ENCODE results near the gene KRT6A. TPM values are rescaled to one million over a fixed set of nuclear protein-coding genes. Genes with fewer than 3 reads are reported as not detected.

KRT6A gene
- total and polyA plus RNA-seq, 10 of the 15 experiments (the other 5 are each of a cell fraction or from before 2014, with no cell fraction given): 0.96 TPM; not detected in 9

- TF ChIP-seq TCF7 (IDR thresholded peaks at IDR 0.05; ENCODE audit: borderline replicate concordance): no peak
Observed at GRCh38 chr12:52534482-52534881, 41.4 kb upstream of the KRT6A start (continued).

- CTCF ChIA-PET: no interaction called here
- Histone ChIP-seq H3K36me3 (ENCODE audit: control insufficient read depth in 2 of 2, insufficient read depth in 2 of 2, low read length in 1 of 2) (no peaks in the 10 kb centered on the region), H3K9ac (ENCODE audit: control insufficient read depth, insufficient read depth, low read length) (no peak overlapping the region), H3K4me1 (ENCODE audit: control insufficient read depth, insufficient read depth, low read length) (no peaks in the 10 kb centered on the region), H2AFZ (ENCODE audit: control insufficient read depth, low read depth, low read length) (no peak overlapping the region), H3K27me3 (replicated peaks in 1 of 2; ENCODE audit: control insufficient read depth in 2 of 2, insufficient read depth in 2 of 2, low read length in 1 of 2) (peaks cover 0 to 2% of the 10 kb centered on the region in 2 experiments; a peak in 1 of 4 replicates), H4K20me1 (ENCODE audit: control insufficient read depth, insufficient read depth) (no peaks in the 10 kb centered on the region), H3K27ac (ENCODE audit: control insufficient read depth, insufficient read depth) (no peak overlapping the region), H3K4me2 (ENCODE audit: control insufficient read depth, insufficient read depth) (no peak overlapping the region), H3K9me3 (replicated peaks; ENCODE audit: control insufficient read depth, insufficient read depth, low read length) (no peaks in the 10 kb centered on the region), H3K79me2 (ENCODE audit: control insufficient read depth, insufficient read depth, low read length) (no peaks in the 10 kb centered on the region), H3K4me3 (no peak overlapping the region)
- ATAC-seq (no peak), DNase-seq (ENCODE audit: low read depth, low spot score) (no peak), FAIRE-seq (no peak)
- BruUV-seq (replicated peaks): no TSS peak
- SMC1A ChIA-PET (ENCODE audit: uncharacterized antibody, unreplicated experiment): no interaction called here
- in situ Hi-C loops (cut with MboI) (no loop called here), intact Hi-C loops (cut with micrococcal nuclease; ENCODE audit: unreplicated experiment) (no loop called here)
- WGBS (ENCODE audit: insufficient coverage, insufficient replicate concordance, low lambda C conversion rate, missing lambda C conversion rate): 15% methylated on average over 10 of the region's 10 CpGs
- POLR2A ChIA-PET: no interaction called here
- RAD21 ChIA-PET (ENCODE audit: unreplicated experiment): no interaction called here
- TF ChIP-seq BHLHE40 (IDR thresholded peaks at IDR 0.05; ENCODE audit: borderline replicate concordance in 1 of 2, low read depth in 2 of 2, low read length in 1 of 2): no peak
- no peak for TF ChIP-seq BCL11A (IDR thresholded peaks at IDR 0.05; ENCODE audit: low read depth, low read length)
- no peak for TF ChIP-seq ZBTB40 (IDR thresholded peaks at IDR 0.05; ENCODE audit: borderline replicate concordance)
- no peak for TF ChIP-seq YY1 (IDR thresholded peaks at IDR 0.05; ENCODE audit: low read depth, low read length)
- no peak for TF ChIP-seq SMARCA5 (IDR thresholded peaks at IDR 0.05)
- no peak for TF ChIP-seq BACH1 (IDR thresholded peaks at IDR 0.05; ENCODE audit: borderline replicate concordance)
- TF ChIP-seq RAD51 (IDR thresholded peaks at IDR 0.05): no peak
- TF ChIP-seq MAX (IDR thresholded peaks at IDR 0.05; ENCODE audit: low read depth, low read length): no peak
- TF ChIP-seq PAX5 (IDR thresholded peaks at IDR 0.05; ENCODE audit: borderline replicate concordance, low read depth, low read length): no peak
- TF ChIP-seq FOS (IDR thresholded peaks at IDR 0.05; ENCODE audit: borderline replicate concordance, extremely low read depth, insufficient read length): no peak
- TF ChIP-seq NKRF (conservative IDR thresholded peaks at IDR 0.05): no peak
- no peak for TF ChIP-seq E4F1 (IDR thresholded peaks at IDR 0.05; ENCODE audit: borderline replicate concordance, partially characterized antibody)
Observed at GRCh38 chr12:52533686-52534470, 40.8 kb upstream of the KRT6A start.

Data from GM12878 (cell line).